SH-SY5Y (cell line): ENCODE measurements around the gene TMEM266.

Experiments
- GATA2 ChIP-seq: IDR thresholded peaks from 2 replicates; pipeline ENCODE4 v1.6.1; 2011; ENCODE audit warnings: mild to moderate bottlenecking, low read depth, low read length
- GATA3 ChIP-seq: IDR thresholded peaks from 2 replicates; pipeline ENCODE4 v1.6.1; 2011; ENCODE audit warnings: low read depth, mild to moderate bottlenecking, low read length, moderate library complexity

DNA sequence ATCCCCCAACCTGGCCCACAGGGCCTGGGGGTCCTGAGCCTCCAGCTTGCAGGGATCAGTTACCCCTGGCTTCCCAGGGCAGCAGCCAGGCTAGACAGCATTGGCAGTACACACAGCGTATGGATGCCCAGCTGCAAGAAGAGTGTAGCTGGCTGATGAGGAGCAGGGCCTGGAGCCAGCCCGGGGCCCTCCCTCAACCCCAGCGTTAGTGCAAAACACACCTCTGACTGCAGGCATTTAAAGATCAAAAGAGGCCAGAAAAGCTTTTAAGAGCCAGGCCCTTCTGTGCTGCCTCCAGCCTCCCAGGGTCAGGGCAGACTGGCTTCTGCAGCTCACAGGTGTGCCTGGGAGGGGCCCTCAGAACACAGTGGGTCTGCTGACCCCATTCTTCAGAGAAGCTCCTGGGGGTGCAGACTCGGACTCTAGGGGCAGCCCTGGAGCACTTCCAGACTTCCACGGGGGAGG, 140.9 kb downstream of the TMEM266 start:
- TF ChIP-seq GATA3 (no peak), GATA2 (no peak)
